Stimulated activated CD4-positive, alpha-beta T cell treated with anti-CD3 and anti-CD28 coated beads, TNF-alpha, amount 100 ng/mL, for 1 hour (primary cell): Measurements from ENCODE around the gene NRIP1.
"Not testable (repeated sequence)": the region's sequence is repeated elsewhere in the genome, so short reads cannot be mapped to it uniquely, and the experiment has no call there.

Experiments used
- DNase-seq, 3 donors: peaks; one replicate each; pipeline ENCODE4 v3.0.0-alpha.2; 2020; ENCODE audit warnings: low read depth in 3 of 3, low spot score in 1 of 3

The NRIP1 gene

GRCh38 chr21:14981246-14981645, 83.6 kb downstream of the NRIP1 start:
- DNase-seq: no peak

GRCh38 chr21:14979264-14979663, 85.5 kb downstream of the NRIP1 start:
- no peak for DNase-seq

- no peak for DNase-seq
Measured at GRCh38 chr21:14977814-14978213, 87.0 kb downstream of the NRIP1 start.

- no peak for DNase-seq
Measured at GRCh38 chr21:14975136-14975919, 89.5 kb downstream of the NRIP1 start.

GRCh38 chr21:14972678-14973077, 92.1 kb downstream of the NRIP1 start:
- no peak for DNase-seq

- no peak for DNase-seq
Measured at GRCh38 chr21:14968821-14969220, 96.0 kb downstream of the NRIP1 start.

GRCh38 chr21:14968029-14968428, 96.8 kb downstream of the NRIP1 start:
- no peak for DNase-seq

- no peak for DNase-seq
Measured at GRCh38 chr21:14964621-14965020, 100.2 kb downstream of the NRIP1 start.

- DNase-seq: no peak
Measured at GRCh38 chr21:14962217-14962616, 102.6 kb downstream of the NRIP1 start.

GRCh38 chr21:14961502-14961901, 103.3 kb downstream of the NRIP1 start:
- DNase-seq: no peak

GRCh38 chr21:14959343-14959742, 105.5 kb downstream of the NRIP1 start:
- DNase-seq: no peak

- DNase-seq: no peak
Measured at GRCh38 chr21:14957836-14958235, 107.0 kb downstream of the NRIP1 start.

- DNase-seq: no peak
Measured at GRCh38 chr21:14956807-14957206, 108.0 kb downstream of the NRIP1 start.

- DNase-seq: no peak
Measured at GRCh38 chr21:14955936-14956520, 108.8 kb downstream of the NRIP1 start.

- DNase-seq: no peak
Measured at GRCh38 chr21:14952916-14953315, 111.9 kb downstream of the NRIP1 start.

- DNase-seq: no peak
Measured at GRCh38 chr21:14949603-14950002, 115.2 kb downstream of the NRIP1 start.

GRCh38 chr21:14947613-14948160, 117.1 kb downstream of the NRIP1 start:
- no peak for DNase-seq

GRCh38 chr21:14945176-14945575, 119.6 kb downstream of the NRIP1 start:
- DNase-seq: no peak

GRCh38 chr21:14943616-14944015, 121.2 kb downstream of the NRIP1 start:
- DNase-seq: no peak

GRCh38 chr21:14942801-14943490, 121.9 kb downstream of the NRIP1 start:
- no peak for DNase-seq

GRCh38 chr21:14927324-14927723, 137.5 kb downstream of the NRIP1 start:
- not testable (repeated sequence) for DNase-seq

- no peak for DNase-seq
Measured at GRCh38 chr21:14926186-14926585, 138.6 kb downstream of the NRIP1 start.
